Renal cortex interstitium (tissue), 11 donors: Measurements from ENCODE around the gene MTRF1. TPM values are rescaled to one million over a fixed set of nuclear protein-coding genes. Genes with fewer than 3 reads are reported as not detected.
A peak's percentile ranks its signal among the peaks of the same experiment; 100 is the strongest.
"Not testable (repeated sequence)": the region's sequence is repeated elsewhere in the genome, so short reads cannot be mapped to it uniquely, and the experiment has no call there.

Experiments used
- DNase-seq, 11 donors: peaks; one replicate each; pipeline ENCODE4 v3.0.0-alpha.2; 2013; ENCODE audit warnings: low read depth in 9 of 11, low spot score in 4 of 11; ENCODE audit errors: extremely low read depth in 1 of 11
- polyA plus RNA-seq, 3 donors: library from polyadenylated mRNA; unstranded; fragments of 120-200 nt; gene quantifications; one replicate each; pipeline ENCODE4 v1.2.1, GENCODE V29; 2013; ENCODE audit not compliant: insufficient read length in 3 of 3

The MTRF1 gene
- polyA plus RNA-seq, 3 donors: 16.0 to 22.1 (median 19.7) TPM

DNA sequence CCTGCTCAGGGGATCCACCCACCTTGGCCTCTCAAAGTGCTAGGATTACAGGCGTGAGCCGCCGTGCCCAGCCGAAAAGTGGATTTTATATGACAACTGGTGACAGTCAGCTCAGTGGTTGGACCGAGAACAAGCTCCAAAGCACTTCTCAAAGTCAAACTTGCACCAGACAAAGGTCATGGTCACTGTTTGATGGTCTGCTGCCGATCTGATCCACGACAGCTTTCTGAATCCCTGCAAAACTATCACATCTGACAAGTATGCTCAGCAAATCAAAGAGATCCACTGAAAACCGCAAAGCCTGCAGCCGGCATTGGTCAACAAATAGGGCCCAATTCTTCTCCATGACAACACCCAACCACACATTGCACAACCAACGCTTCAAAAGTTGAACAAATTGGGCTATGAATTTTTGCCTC lies 26.1 kb upstream of the MTRF1 start:
- no peak for DNase-seq

DNA sequence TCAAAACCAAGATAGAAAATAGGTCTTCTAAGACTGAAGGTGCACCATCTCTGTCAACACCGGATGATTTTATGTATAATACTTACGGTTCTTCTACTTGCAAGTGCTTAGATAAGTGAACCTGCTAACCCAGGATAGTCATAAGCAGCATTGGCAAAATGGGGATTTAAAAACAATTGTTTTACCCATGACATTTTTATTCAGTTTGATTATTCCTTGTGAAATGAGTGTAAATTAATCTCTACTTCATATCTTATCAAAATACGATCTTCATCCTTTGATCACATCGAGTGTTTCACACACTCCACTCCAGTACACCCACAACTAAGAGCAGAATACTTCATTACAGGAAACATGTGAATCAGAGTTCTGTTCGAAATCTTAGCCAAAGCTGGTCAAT lies 23.0 kb upstream of the MTRF1 start:
- DNase-seq: no peak

DNA sequence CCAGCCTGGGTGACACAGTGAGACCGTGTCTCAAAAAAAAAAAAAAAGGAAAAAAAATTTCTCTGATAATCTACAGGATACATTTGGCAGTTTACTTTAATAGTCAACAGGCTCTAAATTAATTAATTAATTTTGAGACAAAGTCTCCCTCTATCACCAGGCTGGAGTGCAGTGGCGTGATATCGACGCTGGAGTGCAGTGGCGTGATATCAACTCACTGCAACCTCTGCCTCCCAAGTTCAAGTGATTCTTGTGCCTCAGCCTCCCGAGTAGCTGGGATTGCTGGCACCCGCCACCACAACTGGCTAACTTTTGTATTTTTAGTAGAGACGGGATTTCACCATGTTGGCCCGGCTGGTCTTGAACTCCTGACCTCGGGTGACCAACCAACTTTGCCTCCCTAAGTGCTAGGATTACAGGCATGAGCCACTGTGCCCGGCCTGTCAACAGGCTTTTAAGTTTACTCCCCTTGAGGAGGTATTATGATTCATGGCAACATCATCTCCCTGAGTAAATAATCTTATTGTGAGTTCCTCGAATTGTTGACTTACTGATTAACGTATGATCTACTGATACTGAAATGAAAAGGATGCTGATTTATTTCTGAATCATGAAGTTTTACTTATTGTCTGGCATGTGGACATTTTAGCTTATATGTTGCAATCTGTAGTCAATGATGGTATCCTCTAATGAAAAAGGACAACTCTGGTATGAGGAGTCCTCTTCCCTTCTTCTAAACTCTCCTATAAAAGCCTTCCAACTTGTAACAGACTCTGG lies 21.3 kb upstream of the MTRF1 start:
- DNase-seq: no peak

DNA sequence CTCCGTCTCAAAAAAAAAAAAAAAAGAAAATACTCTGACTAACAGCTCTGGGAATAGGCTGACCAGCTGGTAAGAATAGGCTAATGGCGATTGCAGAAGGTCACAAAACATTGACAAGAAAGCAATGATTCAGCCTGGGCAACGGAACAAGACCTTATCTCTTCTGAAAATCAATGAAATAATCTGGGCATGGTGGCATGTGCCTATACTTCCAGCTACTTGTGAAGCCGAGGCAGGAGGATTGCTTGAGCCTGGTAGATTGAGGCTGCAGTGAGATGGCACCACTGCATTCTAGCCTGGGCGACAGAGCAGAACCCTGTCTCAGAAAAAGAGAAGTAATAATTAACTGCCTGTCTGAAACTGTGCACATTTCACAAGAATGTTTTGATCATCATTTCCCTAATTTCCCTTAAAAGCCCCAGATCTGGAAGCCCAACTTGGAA lies 18.8 kb upstream of the MTRF1 start:
- no peak for DNase-seq

DNA sequence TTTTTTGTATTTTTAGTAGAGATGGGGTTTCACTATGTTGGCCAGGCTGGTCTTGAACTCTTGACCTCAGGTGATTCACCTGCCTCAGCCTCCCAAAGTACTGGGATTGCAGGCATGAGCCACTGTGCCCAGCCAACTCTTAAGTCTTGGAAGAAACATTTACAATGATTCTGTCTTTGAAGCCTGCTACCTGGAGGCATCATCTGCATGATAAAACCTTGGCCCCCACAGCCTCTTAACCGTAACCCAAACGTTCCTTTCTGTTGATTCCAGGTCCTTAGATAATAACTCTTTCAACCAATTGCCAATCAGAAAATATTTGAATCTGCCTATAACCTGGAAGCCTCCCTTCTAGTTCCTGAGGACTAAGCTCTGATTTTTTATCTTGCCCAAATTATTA lies 15.8 kb upstream of the MTRF1 start:
- not testable (repeated sequence) for DNase-seq

DNA sequence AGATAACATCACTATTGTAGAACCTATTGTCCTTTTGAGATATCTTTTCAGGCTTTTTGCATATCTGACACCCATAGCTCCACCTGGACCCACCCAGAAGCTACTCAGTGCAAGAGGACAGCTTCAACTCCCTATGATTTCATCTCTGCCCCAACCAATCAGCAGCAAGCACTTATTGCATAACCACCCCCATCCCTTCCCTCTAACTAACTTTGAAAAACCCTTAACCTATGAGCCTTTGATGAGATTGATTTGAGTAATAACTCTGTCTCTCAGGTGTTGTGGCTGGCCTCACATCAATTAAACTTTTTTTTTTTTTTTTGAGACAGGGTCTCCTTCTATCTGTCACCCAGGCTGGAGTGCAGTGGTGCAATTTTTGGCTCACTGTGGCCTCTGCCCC lies 13.4 kb upstream of the MTRF1 start:
- no peak for DNase-seq

DNA sequence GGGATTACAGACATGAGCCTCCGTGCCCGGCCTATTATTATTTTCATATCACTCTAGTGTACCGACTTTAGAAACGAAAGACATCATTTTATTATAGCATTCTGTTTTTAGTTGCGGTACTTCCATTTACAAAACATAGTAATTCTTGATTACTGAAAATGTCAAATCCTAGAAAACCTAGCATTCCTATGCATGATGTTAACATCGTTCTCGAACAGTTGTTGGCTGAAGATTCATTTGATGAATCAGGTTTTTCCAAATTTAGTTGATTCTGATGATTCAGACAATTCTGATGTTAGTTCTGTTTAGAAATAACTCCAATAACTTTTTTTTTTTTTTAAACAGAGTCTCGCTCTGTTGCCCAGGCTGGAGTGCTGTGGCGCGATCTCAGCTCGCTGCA lies 11.5 kb upstream of the MTRF1 start:
- no peak for DNase-seq

DNA sequence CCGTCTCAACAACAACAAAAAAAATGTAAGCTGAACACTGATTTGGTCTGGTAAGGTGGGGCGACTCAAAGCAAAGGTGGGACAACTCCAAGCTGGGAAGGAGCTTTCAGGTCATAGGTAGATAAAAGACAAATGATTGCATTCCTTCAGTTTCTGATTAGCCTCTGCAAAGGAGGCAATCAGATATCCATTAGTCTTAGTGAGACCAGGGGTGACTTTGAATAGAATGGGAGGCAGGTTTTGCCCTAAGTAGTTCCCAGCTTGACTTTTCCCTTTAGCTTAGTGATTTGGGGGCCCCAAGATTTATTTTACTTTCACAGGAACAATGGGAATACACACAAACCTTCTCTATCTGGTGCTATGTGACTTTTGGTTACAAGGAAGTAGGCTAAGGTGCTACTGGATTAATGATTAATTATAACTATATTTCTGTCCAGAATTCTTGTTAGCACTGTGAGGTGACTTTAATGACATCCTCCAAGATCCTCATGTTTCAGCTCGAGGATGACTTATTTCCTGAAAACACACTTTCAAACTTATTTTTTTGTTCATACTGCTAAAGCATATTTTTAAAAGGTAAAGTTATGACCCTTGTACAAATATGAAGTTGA lies 10.6 kb upstream of the MTRF1 start:
- DNase-seq: no peak

DNA sequence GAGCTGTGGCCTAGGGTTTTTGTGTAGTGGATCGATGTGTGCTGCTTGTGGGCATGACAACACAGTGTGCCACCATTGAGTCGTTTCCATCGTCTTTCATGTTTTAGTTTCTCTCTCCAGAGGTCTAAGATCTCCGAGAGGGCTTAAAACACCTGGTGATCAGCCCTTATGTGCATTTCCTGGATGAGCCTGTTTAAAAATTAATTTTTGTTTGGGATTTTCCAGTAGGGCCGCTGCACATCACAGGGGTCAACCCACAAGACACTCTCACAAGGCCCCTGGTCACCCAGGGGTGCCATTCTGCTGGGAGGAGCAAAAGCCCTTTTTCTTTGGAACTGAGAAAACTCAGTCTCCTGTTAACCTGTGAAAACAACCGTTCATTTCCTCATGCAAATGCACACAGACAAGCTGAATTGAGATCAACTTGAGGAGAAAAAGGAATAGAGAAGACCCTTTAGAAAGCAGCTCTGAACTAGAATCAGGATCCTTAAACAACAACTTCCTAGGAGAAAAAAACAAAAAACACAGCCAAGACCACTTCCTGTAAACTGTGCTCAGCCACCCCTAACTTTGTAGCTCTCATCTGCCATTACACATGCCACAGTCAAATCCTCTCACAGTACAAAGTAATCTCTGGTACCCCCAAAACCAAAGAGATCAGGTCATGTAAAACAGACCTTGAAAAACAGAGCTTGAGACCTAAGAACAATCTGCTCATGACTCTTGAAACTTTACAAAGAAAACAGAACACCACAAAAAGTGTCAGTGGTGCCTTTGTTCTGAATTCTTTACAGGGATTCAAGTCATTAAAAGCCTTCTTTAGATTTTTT lies 8.3 kb upstream of the MTRF1 start:
- no peak for DNase-seq

DNA sequence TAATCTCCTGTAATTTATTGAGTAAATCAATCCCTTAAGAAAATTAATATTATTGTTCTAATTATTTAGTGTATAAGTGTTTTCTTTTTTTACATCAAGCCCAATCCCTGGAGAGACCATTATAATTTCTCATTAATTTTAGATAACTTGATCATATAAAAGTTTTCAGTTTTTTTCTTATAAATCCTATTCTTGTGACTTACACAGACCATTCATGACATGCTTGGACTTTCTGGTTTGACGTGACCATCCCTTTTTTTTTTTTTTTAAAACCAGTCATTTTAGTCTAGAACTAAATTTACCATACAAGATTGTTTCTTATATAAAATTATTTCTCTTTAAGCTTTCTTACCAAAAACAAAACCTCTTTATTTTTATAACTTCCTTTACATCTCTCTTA lies 5.4 kb upstream of the MTRF1 start:
- DNase-seq: peak in 5 of 11 donors; percentile 3 to 12 (median 5)

DNA sequence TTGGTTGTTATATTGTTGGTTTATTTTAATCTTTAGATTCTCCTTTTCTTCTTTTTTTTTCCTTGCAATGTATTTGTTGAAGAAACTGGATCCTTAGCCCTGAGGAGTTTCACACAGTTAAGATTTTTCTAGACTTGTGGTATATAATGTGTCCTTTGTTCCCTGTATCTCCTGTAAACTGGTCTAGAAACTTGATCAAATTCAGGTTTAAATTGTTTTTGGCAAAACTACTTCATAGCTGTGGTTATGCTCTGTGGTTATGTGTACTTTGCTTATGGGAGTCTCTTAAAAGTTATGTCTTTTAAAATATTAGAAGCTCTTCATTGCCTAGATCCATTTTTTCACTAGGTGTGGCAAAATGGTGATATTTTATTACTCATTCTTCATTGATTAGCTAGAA lies 3.7 kb upstream of the MTRF1 start:
- no peak for DNase-seq

DNA sequence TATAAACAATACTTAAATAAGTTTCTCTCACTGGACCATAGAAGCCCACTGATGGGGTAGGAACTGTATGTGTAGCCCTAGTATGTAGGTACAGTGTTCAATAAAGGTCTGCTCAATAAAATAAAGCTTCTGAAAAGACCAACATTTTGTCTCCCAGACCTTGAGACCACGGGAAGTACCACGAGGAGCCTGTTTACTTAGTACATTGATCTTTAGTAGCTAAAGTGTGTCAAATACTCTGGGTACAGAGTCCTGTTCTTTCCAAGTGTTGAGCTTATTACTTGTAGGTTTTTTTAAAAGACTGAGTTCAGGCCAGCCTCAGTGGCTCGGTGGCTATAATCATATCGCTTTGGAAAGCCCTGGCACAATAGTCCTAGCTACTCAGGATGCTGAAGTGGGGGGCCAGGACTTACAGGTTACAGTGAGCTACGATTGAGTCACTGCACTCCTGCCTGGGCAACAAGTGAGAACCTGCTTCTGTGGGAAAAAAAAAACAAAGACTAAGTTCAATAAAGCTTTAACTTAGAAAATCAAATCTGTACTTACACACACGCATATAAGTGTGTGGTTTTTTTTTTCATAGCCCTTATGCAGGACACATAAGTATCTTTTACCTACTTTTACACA lies 3.4 kb downstream of the MTRF1 start:
- no peak for DNase-seq

DNA sequence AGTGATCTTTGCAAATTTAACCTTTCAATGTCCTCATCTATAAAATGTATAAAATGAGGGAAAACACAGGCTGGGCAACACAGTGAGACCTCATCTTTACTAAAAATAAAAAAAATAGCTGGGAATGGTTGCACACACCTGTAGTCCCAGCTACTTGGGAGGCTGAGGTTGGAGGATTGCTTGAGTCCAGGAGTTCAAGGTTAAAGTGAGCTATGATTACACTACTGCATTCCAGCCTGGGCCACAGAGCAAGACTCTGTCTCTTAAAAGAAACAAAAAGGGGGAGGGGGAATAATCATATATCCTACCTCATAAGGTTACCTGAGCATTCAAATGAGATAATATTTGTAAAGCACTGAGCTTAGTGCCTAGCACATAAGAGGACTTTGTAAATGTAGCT lies 5.8 kb downstream of the MTRF1 start:
- DNase-seq: no peak

DNA sequence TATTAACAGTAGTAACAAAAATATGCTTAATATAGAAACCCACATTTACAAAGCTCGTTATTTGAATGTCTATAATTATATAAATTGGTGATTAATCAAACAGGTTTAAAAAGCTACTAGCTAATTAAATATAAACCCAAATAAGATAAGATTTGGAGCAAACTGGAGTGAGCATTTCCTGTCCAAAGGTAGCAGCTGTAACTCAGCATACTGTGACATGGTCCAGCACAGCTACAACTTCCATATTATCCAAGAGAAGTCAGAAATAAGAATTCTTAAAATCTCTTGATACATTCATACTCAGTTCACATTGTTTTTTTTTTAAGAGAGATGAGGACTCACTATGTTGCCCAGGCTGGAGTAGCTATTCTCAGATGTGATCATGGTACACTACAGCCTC lies 8.5 kb downstream of the MTRF1 start:
- DNase-seq: no peak

DNA sequence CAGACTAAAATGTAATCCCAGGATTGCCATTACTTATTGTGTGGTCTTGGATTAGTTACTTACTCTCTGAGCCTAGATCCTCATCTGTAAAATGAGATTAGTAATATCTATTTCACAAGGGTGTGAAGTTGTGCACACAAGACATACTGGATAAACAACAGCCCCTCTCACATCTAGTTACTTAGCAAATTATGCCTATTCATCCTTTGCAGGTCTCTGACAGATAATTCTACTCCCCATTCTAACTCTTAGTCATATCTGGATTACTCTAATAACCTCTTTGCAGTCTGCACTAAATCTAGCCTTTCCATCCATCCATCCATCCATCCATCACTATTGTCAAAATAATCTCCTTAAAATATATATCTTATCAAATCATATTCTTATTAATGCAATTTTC lies 12.4 kb downstream of the MTRF1 start:
- no peak for DNase-seq

DNA sequence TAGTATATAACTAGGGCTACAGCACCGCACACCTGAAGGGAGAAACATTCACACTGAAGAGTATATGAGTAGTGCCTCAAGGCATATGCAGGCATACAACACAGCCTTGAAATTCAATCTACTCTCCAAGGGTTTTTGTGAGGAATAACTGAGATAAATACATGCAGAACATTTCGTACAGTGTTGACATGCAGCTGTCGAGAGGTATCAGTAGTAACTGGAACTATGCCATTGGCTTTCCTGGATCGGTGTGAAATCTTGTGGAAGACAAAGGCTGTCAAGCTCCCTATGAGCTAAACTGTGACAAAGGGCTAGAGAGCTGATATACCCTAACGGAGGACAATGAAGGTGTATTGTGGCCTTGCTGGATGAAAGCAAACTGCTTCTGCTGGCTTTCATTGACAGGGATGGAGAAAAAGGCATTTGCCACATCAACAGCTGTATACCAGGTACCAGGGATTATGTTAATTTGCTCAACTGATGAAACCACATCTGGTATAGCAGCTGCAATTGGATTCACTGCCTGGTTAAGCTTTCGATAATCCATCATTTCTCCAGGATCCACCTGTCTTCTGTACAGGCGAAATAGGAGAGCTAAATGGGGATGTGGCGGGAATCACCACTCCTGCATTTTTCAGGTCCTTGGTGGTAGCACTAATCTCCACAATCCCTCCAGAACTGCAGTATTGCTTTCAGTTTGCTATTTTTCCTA lies 16.3 kb downstream of the MTRF1 start:
- DNase-seq: no peak

DNA sequence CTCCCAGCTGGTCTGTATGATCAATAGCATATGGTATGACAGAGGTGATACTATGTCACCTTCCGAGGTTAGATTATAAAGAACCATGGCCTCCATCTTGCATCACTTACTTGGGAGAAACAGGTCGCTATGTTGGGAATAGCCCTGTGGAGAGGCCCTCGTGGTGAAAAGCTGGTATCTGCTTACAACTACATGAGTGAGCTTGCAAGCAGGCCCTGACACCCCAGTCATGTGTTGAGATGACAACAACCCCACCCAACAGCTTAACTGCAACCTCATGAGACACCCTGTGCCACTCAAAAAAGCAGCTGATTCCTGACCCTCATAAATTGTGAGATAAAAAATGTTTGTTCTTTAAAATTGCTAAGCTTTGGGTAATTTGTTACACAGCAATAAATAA lies 18.8 kb downstream of the MTRF1 start:
- no peak for DNase-seq

DNA sequence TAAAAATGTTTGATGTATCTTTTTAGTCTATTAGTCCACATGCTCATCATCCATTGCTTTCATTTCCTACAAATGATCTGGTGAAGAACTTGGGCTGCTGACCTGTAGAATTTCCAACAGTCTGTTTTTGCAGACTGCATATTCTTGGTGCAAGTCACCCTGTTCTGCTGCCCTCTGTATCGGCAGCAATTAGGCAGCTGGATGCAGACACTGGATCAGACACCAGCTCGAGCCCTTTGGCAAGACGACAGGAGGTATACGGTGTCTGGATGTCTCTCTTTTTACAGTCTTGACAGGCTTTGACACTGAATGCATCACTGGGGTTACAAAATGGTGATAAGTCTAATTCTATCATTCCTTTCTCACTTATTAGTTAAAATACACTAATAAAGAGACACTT lies 21.8 kb downstream of the MTRF1 start:
- DNase-seq: no peak

DNA sequence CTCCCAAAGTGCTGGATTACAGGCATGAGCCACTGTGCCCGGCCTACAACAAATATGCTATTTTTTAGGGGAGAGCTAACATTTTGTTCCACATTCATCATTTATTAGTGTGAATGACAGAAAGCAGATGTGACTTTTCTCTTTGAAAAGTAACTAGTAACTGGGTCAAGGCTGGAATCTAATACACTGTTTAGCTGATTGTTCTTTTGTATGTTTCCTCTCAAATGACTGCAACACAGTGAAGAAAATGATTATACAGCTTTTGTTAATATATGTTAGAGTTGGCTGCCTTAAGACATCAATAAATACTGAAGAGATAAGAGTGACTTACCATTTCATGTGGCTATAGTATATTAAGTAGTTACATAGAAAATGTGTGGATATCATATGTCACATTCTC lies 27.0 kb downstream of the MTRF1 start:
- no peak for DNase-seq
